Neural progenitor cell (in vitro differentiated cells): ENCODE results near the gene FGD2.
"Not testable (repeated sequence)": the region's sequence is repeated elsewhere in the genome, so short reads cannot be mapped to it uniquely, and the experiment has no call there.

ENCODE experiments used
- EZH2phosphoT487 ChIP-seq: fragments of 200-600 bp; sonication (generic); IDR thresholded peaks from 2 replicates; pipeline ENCODE4 v1.6.1; 2017; ENCODE audit warnings: antibody characterized with exemption
- TF ChIP-seq, protein P1 (sequence below): fragments of 200-600 bp; sonication (generic); IDR thresholded peaks from 2 replicates; pipeline ENCODE4 v1.5.1; 2017; ENCODE audit warnings: antibody characterized with exemption, mild to moderate bottlenecking

DNA sequence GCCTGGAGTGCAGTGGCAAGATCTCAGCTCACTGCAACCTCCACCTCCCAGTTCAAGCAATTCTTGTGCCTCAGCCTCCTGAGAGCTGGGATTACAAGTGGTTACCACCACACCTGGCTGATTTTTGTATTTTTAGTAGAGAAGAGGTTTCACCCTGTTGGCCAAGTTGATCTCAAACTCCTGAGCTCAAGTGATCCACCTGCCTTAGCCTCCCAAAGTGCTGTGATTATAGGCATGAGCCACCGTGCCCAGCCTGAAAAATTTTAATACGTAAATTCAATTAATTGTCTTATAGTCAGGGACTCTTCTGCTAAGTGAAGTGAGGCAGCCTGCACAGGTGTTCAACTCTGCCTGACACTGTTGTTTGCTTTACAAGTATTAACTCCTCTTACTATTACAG is 15.1 kb upstream of the FGD2 start:
- TF ChIP-seq, protein P1, sequence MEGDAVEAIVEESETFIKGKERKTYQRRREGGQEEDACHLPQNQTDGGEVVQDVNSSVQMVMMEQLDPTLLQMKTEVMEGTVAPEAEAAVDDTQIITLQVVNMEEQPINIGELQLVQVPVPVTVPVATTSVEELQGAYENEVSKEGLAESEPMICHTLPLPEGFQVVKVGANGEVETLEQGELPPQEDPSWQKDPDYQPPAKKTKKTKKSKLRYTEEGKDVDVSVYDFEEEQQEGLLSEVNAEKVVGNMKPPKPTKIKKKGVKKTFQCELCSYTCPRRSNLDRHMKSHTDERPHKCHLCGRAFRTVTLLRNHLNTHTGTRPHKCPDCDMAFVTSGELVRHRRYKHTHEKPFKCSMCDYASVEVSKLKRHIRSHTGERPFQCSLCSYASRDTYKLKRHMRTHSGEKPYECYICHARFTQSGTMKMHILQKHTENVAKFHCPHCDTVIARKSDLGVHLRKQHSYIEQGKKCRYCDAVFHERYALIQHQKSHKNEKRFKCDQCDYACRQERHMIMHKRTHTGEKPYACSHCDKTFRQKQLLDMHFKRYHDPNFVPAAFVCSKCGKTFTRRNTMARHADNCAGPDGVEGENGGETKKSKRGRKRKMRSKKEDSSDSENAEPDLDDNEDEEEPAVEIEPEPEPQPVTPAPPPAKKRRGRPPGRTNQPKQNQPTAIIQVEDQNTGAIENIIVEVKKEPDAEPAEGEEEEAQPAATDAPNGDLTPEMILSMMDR, result not testable (repeated sequence)
- not testable (repeated sequence) for TF ChIP-seq EZH2phosphoT487
